ENCODE data around the gene MCCC2.

The MCCC2 gene

DNA sequence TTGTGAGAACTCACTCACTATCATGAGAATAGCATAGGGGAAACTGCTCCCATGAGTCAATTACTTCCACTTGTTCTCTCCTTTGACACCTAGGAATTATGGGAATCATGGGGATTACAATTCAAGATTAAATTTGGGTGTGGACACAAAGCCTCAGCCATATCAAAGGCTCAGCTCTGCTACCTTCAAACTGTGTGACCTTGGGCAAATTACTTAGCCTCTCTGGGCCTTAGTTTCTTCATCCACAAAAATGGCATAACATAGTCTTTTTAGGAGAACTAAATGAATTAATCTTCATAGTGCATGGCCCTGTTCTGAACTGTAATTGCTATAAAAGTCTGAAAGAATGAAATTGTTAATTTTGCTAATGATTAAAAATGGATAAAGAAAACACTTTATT, 113.7 kb downstream of the MCCC2 start:
- no peak for DNase-seq (ENCODE audit: low read depth in 2 of 2)
- no peak for TF ChIP-seq CTCF (IDR thresholded peaks at IDR 0.05; ENCODE audit: low read depth, low read length)

DNA sequence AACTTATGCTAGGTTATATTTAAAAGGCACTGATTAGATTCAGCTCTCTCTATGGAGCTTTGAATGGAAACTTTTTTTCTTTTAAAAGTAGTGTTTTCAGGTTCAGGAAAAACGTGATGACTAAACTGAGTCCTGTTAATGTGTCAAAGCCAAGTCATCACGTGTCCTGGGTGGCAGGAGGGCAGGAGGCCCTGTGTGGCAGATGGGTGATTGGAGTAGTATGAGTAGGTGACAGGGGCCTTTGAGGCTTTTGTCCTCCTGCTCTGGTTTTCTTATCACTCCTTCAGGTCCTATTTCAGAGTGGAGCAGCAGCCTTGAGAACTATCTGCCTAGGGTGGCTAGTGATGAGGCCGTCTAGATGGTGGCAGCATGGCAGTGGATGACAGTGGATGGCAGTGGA, 114.3 kb downstream of the MCCC2 start:
- H3K4me3 ChIP-seq (replicated peaks in 1 of 2; ENCODE audit: low read depth in 2 of 2, low read length in 2 of 2), result no peak overlapping the region
- no peak for DNase-seq (ENCODE audit: low read depth in 2 of 2)
- TF ChIP-seq CTCF (IDR thresholded peaks at IDR 0.05; ENCODE audit: low read depth, low read length), result no peak

More for the DNA sequence above, 113.7 kb downstream of the MCCC2 start:
- H3K4me3 ChIP-seq (replicated peaks in 1 of 2; ENCODE audit: low read depth in 2 of 2, low read length in 2 of 2), result no peak overlapping the region

DNA sequence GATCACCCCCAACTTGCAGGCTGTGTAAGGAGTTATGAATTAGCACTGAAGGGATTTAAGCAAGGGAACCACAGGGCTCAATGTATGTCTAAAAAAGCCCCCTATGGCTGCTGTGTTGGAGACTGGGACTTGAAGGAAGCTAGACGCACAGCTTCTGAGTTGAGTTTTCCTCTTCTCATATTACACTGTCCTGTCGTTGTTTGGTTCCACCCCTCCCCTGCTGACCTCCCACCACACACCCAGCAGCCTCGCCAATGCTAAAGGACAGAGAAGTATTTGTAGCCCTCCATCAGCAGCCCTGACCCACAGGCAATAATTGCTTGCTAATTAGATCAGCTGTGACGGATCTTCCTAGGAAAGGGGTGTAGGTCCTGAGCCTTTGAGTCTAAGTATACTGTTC, 116.8 kb downstream of the MCCC2 start:
- TF ChIP-seq CTCF (IDR thresholded peaks at IDR 0.05; ENCODE audit: low read depth, low read length), result no peak
- no peak overlapping the region for H3K4me3 ChIP-seq (replicated peaks in 1 of 2; ENCODE audit: low read depth in 2 of 2, low read length in 2 of 2)
- no peak for DNase-seq (ENCODE audit: low read depth in 2 of 2)

- DNase-seq (ENCODE audit: low read depth in 2 of 2), result no peak
- TF ChIP-seq CTCF (IDR thresholded peaks at IDR 0.05; ENCODE audit: low read depth, low read length), result no peak
- H3K4me3 ChIP-seq (replicated peaks in 1 of 2; ENCODE audit: low read depth in 2 of 2, low read length in 2 of 2), result no peak overlapping the region
Measured at GRCh38 chr5:71705421-71705820, 118.3 kb downstream of the MCCC2 start.

GRCh38 chr5:71706906-71707305, 119.8 kb downstream of the MCCC2 start:
- H3K4me3 ChIP-seq (replicated peaks in 1 of 2; ENCODE audit: low read depth in 2 of 2, low read length in 2 of 2), result no peak overlapping the region
- TF ChIP-seq CTCF (IDR thresholded peaks at IDR 0.05; ENCODE audit: low read depth, low read length), result no peak
- DNase-seq (ENCODE audit: low read depth in 2 of 2), result no peak
